Upper lobe of right lung (tissue), 1 donor: ENCODE results near the gene STARD13. TPM values are rescaled to one million over a fixed set of nuclear protein-coding genes. Genes with fewer than 3 reads are reported as not detected.
A peak's percentile ranks its signal among the peaks of the same experiment; 100 is the strongest.

ENCODE experiments used
- ATAC-seq: fragments of 200-7000 bp; cut with Tn5 transposase; one replicate; pipeline ENCODE4 v1.9.1; 2020; ENCODE audit warnings: mild to moderate bottlenecking, moderate library complexity
- DNase-seq: peaks from one replicate; pipeline ENCODE4 v3.0.0-alpha.2; 2020
- H3K27ac ChIP-seq: fragments of 200-600 bp; one replicate; pipeline ENCODE4 v1.8.0; 2022
- H3K27me3 ChIP-seq: fragments of 200-600 bp; one replicate; pipeline ENCODE4 v1.8.0; 2022; ENCODE audit warnings: mild to moderate bottlenecking
- H3K36me3 ChIP-seq: fragments of 200-600 bp; one replicate; pipeline ENCODE4 v1.8.0; 2022
- H3K4me1 ChIP-seq: fragments of 200-600 bp; one replicate; pipeline ENCODE4 v1.8.0; 2022
- H3K4me3 ChIP-seq: fragments of 200-600 bp; one replicate; pipeline ENCODE4 v1.8.0; 2022; ENCODE audit warnings: mild to moderate bottlenecking
- H3K9me3 ChIP-seq: fragments of 200-600 bp; one replicate; pipeline ENCODE4 v1.8.0; 2022
- CTCF ChIP-seq: fragments of 200-600 bp; IDR thresholded peaks from one replicate; pipeline ENCODE4 v1.8.0; 2022; ENCODE audit warnings: antibody characterized with exemption
- intact Hi-C: fragments of 100-400 bp; cut with DNase I; formaldehyde crosslinking; loops from one replicate; pipeline ENCODE4 v1.11.0; 2022
- total RNA-seq: library from RNA; stranded (reverse); fragmentation: NEBNext Ultra II Directional; extraction: Animal tissue kit (Norgen Biotek cat#: 25700); gene quantifications from one replicate; pipeline ENCODE4 v1.2.1, GENCODE V29; 2021
- donor health status: DM: no; HTN: yes; CAD: no; lungs with severe emphysema.

The STARD13 gene
- total RNA-seq, 1 donor from 2014 or later, result 60.4 TPM

- ATAC-seq (no peak), DNase-seq (no peak)
- intact Hi-C loops, result no loop called here
- Histone ChIP-seq H3K27ac (no peak overlapping the region), H3K36me3 (no peaks in the 10 kb centered on the region), H3K4me1 (peaks cover 20% of the 10 kb centered on the region), H3K27me3 (no peaks in the 10 kb centered on the region), H3K4me3 (no peak overlapping the region), H3K9me3 (no peaks in the 10 kb centered on the region)
- no peak for TF ChIP-seq CTCF
These were observed 61.4 kb downstream of the STARD13 start for GRCh38 chr13:33224191-33224590.

GRCh38 chr13:33219926-33220325 is 65.6 kb downstream of the STARD13 start:
- DNase-seq (no peak), ATAC-seq (no peak)
- H3K4me3 ChIP-seq, result no peak overlapping the region
- no peak for TF ChIP-seq CTCF
- no peaks in the 10 kb centered on the region for H3K9me3 ChIP-seq
- peaks cover 19% of the 10 kb centered on the region for H3K4me1 ChIP-seq
- H3K36me3 ChIP-seq, result no peaks in the 10 kb centered on the region
- no peaks in the 10 kb centered on the region for H3K27me3 ChIP-seq
- no peak overlapping the region for H3K27ac ChIP-seq
- intact Hi-C loops, result no loop called here

GRCh38 chr13:33218426-33218825 is 67.1 kb downstream of the STARD13 start:
- H3K36me3 ChIP-seq, result no peaks in the 10 kb centered on the region
- DNase-seq (no peak), ATAC-seq (no peak)
- no peaks in the 10 kb centered on the region for H3K9me3 ChIP-seq
- no peak overlapping the region for H3K27ac ChIP-seq
- H3K4me3 ChIP-seq, result no peak overlapping the region
- no peak for TF ChIP-seq CTCF
- intact Hi-C loops, result no loop called here
- peaks cover 28% of the 10 kb centered on the region for H3K4me1 ChIP-seq
- H3K27me3 ChIP-seq, result no peaks in the 10 kb centered on the region

- H3K27me3 ChIP-seq, result no peaks in the 10 kb centered on the region
- H3K4me1 ChIP-seq, result peaks cover 28% of the 10 kb centered on the region
- ATAC-seq (peak; percentile 22), DNase-seq (no peak)
- no peak overlapping the region for H3K27ac ChIP-seq
- no peak for TF ChIP-seq CTCF
- H3K9me3 ChIP-seq, result no peaks in the 10 kb centered on the region
- intact Hi-C loops, result no loop called here
- no peak overlapping the region for H3K4me3 ChIP-seq
- H3K36me3 ChIP-seq, result no peaks in the 10 kb centered on the region
These were observed 67.5 kb downstream of the STARD13 start for GRCh38 chr13:33218020-33218419.

- H3K4me3 ChIP-seq, result no peak overlapping the region
- no peaks in the 10 kb centered on the region for H3K9me3 ChIP-seq
- intact Hi-C loops, result no loop called here
- H3K27me3 ChIP-seq, result no peaks in the 10 kb centered on the region
- peaks cover 25% of the 10 kb centered on the region for H3K4me1 ChIP-seq
- TF ChIP-seq CTCF, result no peak
- ATAC-seq, result peak; percentile 22
- H3K36me3 ChIP-seq, result no peaks in the 10 kb centered on the region
- no peak overlapping the region for H3K27ac ChIP-seq
- no peak for DNase-seq
These were observed 68.3 kb downstream of the STARD13 start for GRCh38 chr13:33217256-33217655.

- ATAC-seq (no peak), DNase-seq (no peak)
- no peak overlapping the region for H3K27ac ChIP-seq
- intact Hi-C loops, result no loop called here
- no peaks in the 10 kb centered on the region for H3K27me3 ChIP-seq
- peaks cover 25% of the 10 kb centered on the region for H3K4me1 ChIP-seq
- H3K36me3 ChIP-seq, result no peaks in the 10 kb centered on the region
- no peaks in the 10 kb centered on the region for H3K9me3 ChIP-seq
- TF ChIP-seq CTCF, result no peak
- H3K4me3 ChIP-seq, result no peak overlapping the region
These were observed 71.8 kb downstream of the STARD13 start for GRCh38 chr13:33213797-33214196.
